ENCODE measurements around the gene NPM1. TPM values are rescaled to one million over a fixed set of nuclear protein-coding genes. Genes with fewer than 3 reads are reported as not detected.

The NPM1 gene
- total RNA-seq, 1 experiment from 2014 or later = 3,530 TPM

DNA sequence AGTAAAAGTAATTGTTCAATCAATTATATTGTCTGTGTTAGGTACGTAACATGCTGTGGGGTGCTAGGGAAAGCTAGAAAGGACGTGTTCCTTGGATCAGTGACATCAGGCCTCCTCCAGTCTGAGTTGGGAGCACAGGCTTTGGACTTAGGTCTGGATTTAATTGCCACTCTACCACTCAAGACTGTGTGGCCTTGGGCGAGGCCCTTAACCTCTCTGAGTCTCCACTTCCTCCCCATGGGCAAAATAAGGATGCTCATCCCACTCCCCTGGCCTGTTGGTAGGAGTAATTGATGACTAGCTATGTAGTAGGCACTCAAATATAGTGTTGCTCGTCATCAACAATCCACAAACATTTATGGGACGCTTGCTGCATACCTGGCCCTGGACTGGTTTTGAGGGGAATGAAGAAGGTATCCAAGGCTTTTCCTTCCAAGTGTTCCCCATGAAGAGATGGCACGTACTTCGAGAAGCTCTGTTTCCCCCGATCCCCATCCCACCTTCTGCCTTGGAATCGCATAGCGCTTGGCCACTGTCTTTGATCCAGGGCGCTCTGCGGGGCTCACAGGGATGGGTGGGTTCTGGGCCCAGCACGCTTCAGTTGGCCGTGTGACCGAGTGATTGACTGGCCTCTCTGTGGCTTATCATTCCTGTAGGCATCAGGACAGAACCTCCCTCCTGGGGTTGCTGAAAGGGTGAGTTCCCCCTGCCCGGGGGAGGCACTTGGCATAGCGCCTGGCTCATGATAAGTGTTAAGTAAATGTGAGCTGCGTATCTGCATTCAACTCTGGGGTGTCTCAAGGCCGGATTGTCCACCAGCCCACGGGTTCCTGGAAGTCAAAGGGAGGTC, 39.9 kb downstream of the NPM1 start:
- H3K4me3 Mint-ChIP-seq = no peak overlapping the region
- DNase-seq (ENCODE audit: low spot score) (no peak), ATAC-seq (no peak)
- H3K27me3 Mint-ChIP-seq (ENCODE audit: low read depth) = peaks cover 7% of the 10 kb centered on the region
- CTCF ChIA-PET = interaction anchor here (1.5 to 2.5 kb wide), 2 partner anchors 9 to 26 kb away, joined by 3 to 12 read pairs; partner anchors contain the start of gene FGF18
- H3K27ac Mint-ChIP-seq = no peak overlapping the region
- no peaks in the 10 kb centered on the region for H3K36me3 Mint-ChIP-seq
- TF ChIP-seq HMGA2 (CRISPR knock-in tag; IDR thresholded peaks at IDR 0.05) (no peak), FOXP1 (CRISPR knock-in tag; IDR thresholded peaks at IDR 0.05; ENCODE audit: borderline replicate concordance) (no peak), TP53 (CRISPR knock-in tag; IDR thresholded peaks at IDR 0.05) (no peak), NR2C2 (CRISPR knock-in tag; IDR thresholded peaks at IDR 0.05) (no peak), ZNF219 (CRISPR knock-in tag; IDR thresholded peaks at IDR 0.05; ENCODE audit: borderline replicate concordance) (no peak), NFYB (CRISPR knock-in tag; conservative IDR thresholded peaks at IDR 0.05; ENCODE audit: low read depth) (no peak)
- TF ChIP-seq, protein P1, sequence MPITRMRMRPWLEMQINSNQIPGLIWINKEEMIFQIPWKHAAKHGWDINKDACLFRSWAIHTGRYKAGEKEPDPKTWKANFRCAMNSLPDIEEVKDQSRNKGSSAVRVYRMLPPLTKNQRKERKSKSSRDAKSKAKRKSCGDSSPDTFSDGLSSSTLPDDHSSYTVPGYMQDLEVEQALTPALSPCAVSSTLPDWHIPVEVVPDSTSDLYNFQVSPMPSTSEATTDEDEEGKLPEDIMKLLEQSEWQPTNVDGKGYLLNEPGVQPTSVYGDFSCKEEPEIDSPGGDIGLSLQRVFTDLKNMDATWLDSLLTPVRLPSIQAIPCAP (CRISPR knock-in tag; IDR thresholded peaks at IDR 0.05) = no peak
- TF ChIP-seq, protein P2, sequence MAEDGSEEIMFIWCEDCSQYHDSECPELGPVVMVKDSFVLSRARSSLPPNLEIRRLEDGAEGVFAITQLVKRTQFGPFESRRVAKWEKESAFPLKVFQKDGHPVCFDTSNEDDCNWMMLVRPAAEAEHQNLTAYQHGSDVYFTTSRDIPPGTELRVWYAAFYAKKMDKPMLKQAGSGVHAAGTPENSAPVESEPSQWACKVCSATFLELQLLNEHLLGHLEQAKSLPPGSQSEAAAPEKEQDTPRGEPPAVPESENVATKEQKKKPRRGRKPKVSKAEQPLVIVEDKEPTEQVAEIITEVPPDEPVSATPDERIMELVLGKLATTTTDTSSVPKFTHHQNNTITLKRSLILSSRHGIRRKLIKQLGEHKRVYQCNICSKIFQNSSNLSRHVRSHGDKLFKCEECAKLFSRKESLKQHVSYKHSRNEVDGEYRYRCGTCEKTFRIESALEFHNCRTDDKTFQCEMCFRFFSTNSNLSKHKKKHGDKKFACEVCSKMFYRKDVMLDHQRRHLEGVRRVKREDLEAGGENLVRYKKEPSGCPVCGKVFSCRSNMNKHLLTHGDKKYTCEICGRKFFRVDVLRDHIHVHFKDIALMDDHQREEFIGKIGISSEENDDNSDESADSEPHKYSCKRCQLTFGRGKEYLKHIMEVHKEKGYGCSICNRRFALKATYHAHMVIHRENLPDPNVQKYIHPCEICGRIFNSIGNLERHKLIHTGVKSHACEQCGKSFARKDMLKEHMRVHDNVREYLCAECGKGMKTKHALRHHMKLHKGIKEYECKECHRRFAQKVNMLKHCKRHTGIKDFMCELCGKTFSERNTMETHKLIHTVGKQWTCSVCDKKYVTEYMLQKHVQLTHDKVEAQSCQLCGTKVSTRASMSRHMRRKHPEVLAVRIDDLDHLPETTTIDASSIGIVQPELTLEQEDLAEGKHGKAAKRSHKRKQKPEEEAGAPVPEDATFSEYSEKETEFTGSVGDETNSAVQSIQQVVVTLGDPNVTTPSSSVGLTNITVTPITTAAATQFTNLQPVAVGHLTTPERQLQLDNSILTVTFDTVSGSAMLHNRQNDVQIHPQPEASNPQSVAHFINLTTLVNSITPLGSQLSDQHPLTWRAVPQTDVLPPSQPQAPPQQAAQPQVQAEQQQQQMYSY (CRISPR knock-in tag; IDR thresholded peaks at IDR 0.05) = no peak
- TF ChIP-seq, protein P3, sequence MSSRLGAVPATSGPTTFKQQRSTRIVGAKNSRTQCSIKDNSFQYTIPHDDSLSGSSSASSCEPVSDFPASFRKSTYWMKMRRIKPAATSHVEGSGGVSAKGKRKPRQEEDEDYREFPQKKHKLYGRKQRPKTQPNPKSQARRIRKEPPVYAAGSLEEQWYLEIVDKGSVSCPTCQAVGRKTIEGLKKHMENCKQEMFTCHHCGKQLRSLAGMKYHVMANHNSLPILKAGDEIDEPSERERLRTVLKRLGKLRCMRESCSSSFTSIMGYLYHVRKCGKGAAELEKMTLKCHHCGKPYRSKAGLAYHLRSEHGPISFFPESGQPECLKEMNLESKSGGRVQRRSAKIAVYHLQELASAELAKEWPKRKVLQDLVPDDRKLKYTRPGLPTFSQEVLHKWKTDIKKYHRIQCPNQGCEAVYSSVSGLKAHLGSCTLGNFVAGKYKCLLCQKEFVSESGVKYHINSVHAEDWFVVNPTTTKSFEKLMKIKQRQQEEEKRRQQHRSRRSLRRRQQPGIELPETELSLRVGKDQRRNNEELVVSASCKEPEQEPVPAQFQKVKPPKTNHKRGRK (CRISPR knock-in tag; IDR thresholded peaks at IDR 0.05; ENCODE audit: borderline replicate concordance) = no peak
- TF ChIP-seq, protein P4, sequence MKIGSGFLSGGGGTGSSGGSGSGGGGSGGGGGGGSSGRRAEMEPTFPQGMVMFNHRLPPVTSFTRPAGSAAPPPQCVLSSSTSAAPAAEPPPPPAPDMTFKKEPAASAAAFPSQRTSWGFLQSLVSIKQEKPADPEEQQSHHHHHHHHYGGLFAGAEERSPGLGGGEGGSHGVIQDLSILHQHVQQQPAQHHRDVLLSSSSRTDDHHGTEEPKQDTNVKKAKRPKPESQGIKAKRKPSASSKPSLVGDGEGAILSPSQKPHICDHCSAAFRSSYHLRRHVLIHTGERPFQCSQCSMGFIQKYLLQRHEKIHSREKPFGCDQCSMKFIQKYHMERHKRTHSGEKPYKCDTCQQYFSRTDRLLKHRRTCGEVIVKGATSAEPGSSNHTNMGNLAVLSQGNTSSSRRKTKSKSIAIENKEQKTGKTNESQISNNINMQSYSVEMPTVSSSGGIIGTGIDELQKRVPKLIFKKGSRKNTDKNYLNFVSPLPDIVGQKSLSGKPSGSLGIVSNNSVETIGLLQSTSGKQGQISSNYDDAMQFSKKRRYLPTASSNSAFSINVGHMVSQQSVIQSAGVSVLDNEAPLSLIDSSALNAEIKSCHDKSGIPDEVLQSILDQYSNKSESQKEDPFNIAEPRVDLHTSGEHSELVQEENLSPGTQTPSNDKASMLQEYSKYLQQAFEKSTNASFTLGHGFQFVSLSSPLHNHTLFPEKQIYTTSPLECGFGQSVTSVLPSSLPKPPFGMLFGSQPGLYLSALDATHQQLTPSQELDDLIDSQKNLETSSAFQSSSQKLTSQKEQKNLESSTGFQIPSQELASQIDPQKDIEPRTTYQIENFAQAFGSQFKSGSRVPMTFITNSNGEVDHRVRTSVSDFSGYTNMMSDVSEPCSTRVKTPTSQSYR (CRISPR knock-in tag; IDR thresholded peaks at IDR 0.05) = no peak
- TF ChIP-seq, protein P5, sequence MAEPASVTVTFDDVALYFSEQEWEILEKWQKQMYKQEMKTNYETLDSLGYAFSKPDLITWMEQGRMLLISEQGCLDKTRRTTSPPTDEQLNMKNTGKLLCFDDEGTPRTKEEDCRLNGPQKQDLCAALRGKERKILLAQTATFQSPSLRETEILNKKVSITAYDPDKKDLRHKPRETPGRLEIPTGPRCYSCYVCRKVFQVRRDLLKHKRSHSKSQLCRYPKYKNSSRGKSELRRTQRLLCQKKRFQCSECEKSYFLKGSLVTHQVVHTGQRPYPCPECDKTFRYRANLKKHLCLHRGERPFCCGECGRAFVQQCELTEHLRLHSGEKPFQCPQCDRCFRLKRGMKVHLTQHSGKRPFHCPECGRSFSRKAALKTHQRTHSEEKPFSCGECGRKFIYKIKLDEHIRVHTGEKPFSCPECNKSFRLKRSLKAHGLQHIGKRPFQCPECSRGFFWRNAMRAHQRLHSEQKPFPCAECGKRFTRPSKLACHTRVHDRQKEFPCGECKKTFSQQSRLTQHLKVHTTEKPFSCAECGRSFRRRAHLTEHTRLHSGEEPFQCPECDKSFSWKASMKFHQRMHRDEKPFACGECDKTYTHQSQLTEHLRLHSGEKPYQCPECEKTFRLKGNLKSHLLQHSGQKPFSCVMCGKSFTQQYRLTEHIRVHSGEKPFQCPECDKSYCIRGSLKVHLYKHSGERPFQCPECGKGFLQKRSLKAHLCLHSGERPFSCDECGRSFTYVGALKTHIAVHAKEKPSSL (CRISPR knock-in tag; conservative IDR thresholded peaks at IDR 0.05) = no peak
- TF ChIP-seq, protein P6, sequence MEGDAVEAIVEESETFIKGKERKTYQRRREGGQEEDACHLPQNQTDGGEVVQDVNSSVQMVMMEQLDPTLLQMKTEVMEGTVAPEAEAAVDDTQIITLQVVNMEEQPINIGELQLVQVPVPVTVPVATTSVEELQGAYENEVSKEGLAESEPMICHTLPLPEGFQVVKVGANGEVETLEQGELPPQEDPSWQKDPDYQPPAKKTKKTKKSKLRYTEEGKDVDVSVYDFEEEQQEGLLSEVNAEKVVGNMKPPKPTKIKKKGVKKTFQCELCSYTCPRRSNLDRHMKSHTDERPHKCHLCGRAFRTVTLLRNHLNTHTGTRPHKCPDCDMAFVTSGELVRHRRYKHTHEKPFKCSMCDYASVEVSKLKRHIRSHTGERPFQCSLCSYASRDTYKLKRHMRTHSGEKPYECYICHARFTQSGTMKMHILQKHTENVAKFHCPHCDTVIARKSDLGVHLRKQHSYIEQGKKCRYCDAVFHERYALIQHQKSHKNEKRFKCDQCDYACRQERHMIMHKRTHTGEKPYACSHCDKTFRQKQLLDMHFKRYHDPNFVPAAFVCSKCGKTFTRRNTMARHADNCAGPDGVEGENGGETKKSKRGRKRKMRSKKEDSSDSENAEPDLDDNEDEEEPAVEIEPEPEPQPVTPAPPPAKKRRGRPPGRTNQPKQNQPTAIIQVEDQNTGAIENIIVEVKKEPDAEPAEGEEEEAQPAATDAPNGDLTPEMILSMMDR (IDR thresholded peaks at IDR 0.05) = no peak
- TF ChIP-seq, protein P7, sequence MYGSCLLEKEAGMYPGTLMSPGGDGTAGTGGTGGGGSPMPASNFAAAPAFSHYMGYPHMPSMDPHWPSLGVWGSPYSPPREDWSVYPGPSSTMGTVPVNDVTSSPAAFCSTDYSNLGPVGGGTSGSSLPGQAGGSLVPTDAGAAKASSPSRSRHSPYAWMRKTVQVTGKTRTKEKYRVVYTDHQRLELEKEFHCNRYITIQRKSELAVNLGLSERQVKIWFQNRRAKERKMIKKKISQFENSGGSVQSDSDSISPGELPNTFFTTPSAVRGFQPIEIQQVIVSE (CRISPR knock-in tag; IDR thresholded peaks at IDR 0.05; ENCODE audit: borderline replicate concordance) = no peak
- TF ChIP-seq, protein P8, sequence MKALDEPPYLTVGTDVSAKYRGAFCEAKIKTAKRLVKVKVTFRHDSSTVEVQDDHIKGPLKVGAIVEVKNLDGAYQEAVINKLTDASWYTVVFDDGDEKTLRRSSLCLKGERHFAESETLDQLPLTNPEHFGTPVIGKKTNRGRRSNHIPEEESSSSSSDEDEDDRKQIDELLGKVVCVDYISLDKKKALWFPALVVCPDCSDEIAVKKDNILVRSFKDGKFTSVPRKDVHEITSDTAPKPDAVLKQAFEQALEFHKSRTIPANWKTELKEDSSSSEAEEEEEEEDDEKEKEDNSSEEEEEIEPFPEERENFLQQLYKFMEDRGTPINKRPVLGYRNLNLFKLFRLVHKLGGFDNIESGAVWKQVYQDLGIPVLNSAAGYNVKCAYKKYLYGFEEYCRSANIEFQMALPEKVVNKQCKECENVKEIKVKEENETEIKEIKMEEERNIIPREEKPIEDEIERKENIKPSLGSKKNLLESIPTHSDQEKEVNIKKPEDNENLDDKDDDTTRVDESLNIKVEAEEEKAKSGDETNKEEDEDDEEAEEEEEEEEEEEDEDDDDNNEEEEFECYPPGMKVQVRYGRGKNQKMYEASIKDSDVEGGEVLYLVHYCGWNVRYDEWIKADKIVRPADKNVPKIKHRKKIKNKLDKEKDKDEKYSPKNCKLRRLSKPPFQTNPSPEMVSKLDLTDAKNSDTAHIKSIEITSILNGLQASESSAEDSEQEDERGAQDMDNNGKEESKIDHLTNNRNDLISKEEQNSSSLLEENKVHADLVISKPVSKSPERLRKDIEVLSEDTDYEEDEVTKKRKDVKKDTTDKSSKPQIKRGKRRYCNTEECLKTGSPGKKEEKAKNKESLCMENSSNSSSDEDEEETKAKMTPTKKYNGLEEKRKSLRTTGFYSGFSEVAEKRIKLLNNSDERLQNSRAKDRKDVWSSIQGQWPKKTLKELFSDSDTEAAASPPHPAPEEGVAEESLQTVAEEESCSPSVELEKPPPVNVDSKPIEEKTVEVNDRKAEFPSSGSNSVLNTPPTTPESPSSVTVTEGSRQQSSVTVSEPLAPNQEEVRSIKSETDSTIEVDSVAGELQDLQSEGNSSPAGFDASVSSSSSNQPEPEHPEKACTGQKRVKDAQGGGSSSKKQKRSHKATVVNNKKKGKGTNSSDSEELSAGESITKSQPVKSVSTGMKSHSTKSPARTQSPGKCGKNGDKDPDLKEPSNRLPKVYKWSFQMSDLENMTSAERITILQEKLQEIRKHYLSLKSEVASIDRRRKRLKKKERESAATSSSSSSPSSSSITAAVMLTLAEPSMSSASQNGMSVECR (CRISPR knock-in tag; IDR thresholded peaks at IDR 0.05; ENCODE audit: borderline replicate concordance) = no peak
- H3K9me3 Mint-ChIP-seq = no peaks in the 10 kb centered on the region
- H3K4me1 Mint-ChIP-seq = peaks cover 16% of the 10 kb centered on the region
- POLR2A ChIA-PET = no interaction called here
